HG02759 (cell line): ENCODE results near the gene GIT1.

ENCODE experiments used
- ATAC-seq: cut with Tn5 transposase; IDR thresholded peaks from one replicate; pipeline ENCODE4 v1.9.1; 2021; ENCODE audit warnings: mild to moderate bottlenecking, moderate library complexity; ENCODE audit not compliant: unreplicated experiment

Gene GIT1

DNA sequence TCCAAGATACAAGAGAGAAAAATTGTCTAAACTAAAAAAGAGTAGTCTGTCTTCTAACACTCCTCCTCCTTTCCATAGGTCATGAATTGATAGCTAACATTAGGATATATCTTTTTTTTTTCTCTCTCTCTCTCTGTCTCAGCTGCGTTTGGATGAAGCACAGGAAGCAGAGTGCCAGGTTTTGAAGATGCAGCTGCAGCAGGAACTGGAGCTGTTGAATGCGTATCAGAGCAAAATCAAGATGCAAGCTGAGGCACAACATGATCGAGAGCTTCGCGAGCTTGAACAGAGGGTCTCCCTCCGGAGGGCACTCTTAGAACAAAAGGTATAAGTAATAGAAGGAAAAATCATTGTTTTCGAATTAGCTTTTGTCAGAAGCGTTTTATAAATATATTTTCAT, 55.5 kb downstream of the GIT1 start:
- no peak for ATAC-seq

DNA sequence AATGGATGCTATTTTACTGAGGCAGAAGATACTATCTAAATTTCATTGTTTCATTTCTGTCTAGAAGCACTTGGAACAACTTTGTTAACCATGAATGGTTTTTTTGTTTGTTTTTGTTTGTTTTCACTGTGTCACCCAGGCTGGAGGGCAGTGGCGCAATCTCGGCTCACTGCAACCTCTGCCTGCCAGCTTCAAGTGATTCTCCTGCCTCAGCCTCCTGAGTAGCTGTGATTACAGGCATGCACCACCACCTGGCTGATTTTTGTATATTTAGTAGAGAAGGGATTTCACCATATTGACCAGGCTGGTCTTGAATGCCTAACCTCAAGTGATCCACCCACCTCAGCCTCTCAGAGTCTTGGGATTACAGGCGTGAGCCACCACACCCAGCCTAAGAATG, 63.1 kb downstream of the GIT1 start:
- ATAC-seq = no peak

DNA sequence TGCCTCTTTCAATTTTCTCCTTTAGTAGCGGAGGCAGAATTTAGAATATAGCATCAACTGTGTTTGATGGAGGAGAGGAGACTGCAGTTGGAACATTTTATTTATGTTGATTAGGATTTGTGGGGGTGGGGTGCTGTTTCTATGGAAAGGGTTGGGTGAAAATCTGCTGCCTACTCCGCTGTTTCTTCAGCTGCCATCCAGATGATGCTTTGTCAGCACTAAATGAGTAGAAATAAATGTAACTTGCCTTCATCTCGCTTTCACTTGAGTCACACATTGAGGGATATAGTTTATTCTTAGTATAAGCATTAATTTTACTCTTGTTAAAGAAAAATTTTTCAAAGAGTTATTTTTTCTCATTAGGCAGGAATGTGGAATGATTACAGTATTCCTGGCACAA, 64.8 kb downstream of the GIT1 start:
- no peak for ATAC-seq
